HG03342 (cell line): ENCODE measurements around the gene TGM6.

Experiments
- ATAC-seq: cut with Tn5 transposase; IDR thresholded peaks from one replicate; pipeline ENCODE4 v1.9.1; 2021; ENCODE audit warnings: mild to moderate bottlenecking, moderate library complexity; ENCODE audit not compliant: unreplicated experiment

Gene TGM6

DNA sequence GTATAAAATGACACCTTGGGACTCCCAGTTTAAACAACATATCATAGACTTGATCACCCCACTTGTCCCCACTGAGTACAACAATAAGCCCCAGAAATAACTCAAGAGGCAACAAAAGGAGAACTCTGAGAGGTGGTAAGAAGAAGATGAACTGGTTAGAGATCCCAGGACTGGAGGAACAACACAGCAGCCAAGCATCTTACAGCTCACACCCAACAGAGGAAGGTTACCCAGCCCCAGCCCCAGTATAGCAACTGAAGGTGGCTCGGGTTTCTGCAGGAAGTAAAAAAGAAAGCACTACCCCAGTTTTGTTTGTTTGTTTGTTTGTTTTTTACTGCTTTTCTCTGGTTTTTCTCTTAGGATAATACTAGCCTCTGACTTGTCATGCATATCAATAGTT is 17.1 kb upstream of the TGM6 start:
- no peak for ATAC-seq

DNA sequence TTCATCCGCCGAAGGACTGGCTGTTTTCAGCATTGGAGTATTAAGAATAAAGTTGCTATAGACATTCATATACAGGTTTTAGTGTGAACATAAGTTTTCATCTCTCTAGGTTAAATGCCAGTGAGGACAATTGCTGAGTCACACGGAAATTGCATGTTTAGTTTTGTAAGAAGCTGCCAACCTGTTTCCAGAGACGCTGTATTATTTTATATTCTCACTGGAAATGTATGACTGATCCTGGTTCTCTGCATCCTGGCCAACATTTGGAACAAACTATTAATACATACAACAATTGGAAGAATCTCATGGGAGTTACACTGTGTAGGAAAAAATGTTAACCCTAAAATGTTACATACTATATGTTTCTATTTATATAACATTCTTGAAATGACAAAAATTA is 16.7 kb upstream of the TGM6 start:
- no peak for ATAC-seq

DNA sequence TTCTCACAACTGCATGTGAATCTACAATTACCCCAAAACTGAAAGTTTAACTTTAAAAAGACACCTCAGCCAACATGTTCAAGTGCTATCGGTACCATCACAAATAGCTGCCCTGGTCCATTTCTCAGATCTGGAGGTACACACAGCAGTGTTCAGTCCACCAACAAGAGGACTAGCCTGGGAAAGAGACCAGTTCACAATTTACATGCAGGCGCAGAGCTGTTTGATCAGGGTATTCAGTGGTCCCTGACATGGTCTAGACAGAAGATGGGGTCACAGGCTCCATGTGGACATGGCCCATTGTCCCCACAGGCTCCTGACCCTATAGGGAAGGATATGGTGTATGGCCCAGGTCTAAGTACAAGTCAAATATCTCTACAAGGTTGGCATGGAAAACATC is 15.6 kb upstream of the TGM6 start:
- ATAC-seq = no peak

DNA sequence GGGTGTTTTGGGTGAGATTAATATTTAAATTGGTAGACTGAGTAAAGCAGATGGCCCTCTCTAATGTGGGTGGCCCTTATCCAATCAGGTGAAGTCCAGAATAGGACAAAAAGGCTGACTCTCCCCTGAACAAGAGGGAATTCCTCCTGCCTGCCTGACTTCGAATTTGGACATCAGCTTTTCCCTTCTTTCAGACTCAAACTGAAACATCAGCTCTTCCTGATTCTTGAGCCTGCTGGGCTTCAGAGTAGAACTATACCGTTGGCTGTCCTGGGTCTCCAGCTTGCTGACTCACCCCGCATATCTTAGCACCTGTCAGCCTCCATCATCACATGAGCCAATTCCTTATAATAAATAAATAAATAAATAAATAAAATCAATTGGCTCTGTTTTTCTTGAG is 15.0 kb upstream of the TGM6 start:
- ATAC-seq = no peak

DNA sequence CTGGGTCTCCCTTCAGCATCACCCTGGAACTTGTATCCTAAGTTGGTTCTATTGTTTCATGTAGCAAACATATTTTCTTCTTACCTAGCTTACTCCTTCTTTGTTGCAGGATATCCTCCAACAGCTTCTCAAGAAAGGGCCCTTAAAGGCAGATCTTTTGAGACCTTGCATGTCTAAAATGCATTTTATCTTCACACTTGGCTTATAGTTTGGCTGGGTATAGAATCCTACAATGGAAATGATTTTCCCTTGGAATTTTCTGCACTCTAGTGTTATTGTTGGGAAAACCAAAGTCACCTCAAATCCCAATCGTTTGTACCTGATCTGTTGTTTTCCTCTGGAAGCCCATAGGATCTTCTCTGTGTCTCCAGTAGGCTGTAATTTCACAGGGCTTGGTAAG is 12.1 kb upstream of the TGM6 start:
- ATAC-seq = no peak

DNA sequence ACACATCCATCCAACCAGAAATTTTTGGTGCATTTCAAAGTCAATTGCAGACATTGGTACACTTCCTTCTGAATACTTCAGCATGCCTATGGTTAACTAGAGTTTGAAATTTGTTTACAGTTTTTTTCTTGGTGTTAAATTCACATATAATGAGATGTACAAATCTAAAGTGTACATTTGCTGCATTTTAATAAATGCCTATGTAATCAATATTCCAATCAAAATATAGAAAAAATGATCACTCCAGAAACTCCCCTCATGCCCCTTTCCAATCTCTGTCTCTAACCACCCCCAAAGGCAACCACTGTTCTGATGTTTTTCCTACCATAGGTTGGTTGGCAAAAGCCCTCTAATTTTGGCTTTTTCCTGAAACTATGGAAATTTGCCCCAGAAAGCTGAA is 7.6 kb upstream of the TGM6 start:
- ATAC-seq = no peak

DNA sequence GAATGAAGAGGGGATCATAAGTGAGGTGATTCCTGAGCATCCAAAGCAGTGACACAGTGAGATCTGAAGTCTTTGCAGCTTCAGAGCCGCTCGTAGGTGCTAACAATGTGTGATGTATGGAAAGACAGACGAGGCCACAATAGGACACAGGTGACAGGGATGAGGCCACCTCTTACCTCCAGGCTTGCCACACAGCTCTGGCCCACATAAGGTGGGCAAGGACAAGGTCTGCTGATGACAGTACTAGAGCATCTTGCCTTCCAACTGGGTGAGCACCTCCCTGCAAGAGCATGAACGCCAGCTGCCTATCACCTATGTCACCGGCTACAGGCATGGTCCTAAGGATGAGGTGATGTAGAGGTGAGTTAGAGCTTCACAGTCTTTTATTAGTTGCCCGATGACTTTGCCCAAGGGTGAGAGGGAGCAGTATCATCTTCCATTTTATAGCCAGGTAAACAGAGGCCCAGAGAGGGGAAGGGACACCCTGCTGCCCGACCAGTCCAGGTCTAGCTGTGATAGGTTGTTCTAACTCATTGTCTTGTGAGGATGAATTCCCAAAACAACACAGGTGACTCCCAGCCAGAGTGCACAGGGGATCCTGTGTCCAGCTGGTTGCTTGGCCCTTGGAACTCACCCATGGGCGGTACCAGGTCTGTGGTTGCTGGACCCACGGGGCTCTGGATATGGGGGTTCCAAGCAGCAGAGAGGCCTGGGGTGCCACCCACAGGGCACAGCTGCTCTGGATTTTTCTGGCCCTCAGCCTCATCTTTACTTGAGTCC is 6.2 kb upstream of the TGM6 start:
- ATAC-seq = no peak

DNA sequence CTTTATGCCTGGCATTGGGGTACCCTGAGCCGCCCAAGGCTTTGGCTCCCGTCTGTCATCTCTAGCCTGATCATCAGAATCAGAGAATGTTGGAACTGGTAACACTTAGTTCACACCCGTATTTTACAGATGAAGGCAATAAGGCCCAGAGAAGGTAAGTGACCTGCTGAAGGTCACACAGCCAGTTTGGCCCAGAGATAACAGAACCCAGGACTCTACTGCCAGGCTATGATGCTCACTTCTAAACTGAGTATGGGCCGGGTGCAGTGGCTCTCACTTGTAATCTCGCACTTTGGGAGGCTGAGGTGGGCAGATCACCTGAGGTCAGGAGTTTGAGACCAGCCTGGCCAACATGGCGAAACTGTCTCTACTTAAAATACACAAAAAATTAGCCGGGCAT is 1.8 kb upstream of the TGM6 start:
- ATAC-seq = no peak

DNA sequence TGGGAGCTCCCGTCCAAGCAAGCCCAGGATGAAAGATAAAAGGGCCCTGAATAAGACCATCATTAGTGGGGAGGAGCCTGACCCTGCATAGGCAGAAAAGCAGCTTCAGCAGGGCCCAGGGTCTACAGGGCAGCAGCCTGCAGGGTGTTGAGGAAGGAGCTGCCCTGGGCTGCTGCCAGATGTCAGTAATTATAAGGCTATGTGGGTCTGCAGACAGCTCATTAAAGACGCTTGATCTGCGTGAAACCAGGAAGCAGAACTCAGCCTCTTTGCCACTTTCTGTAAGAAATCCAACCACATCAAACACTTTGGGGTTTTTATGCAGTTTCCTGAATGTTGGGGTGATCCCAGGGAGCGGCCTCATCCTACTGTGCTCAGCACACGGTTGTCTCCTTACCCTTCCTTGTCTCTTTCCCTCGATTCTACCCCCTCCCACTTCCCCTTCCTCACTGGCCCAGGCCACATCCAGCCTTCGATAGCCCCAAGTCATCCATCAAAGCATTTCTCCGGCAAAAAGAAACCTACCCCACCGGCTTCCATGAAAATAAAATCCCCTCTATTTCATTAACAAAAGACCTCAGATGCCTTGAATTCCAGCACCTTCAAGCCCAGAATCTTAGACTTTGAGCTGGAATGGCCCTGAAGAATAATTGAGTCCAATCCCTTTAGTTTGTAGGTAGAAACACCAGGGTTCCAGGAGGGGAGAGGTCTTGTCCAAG is 1.0 kb upstream of the TGM6 start:
- no peak for ATAC-seq

DNA sequence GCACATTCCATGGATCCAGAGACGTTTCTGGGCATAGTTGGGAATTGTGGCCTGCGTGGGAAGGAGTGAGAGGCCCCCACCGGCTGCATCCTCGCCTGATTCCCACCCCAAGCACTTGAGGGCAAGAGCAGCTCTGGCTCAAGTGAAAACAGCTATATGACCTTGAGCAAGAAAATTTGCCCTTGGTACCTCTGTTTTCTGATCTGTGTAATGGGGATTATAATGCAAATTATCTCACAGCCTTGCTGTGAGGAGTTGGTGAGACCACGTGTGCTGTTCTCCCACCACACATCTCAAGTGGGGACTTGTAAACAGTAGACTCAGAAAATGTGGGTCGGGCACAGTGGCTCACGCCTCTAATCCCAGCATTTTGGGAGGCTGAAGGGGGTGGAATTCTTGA is 602 bp downstream of the TGM6 start:
- no peak for ATAC-seq

DNA sequence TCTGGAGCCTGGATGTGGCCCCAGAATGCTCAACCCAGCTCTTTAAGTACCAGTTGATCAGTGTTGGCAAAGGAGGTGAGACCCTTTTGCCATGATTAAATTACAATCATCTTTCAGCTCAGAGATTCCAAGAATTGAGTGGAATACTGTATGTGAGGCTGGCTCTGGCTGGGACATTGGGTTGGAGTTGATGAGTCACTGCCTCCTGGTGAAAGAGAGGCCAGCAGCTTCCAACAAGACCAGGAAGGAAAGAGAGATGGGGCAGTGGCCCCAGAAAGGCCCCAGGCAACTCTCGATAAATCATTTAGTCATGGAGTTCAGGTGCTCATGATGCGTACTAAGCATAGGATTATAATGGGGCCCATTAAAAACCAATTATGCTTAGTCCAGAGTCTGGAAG is 2.1 kb downstream of the TGM6 start:
- no peak for ATAC-seq

DNA sequence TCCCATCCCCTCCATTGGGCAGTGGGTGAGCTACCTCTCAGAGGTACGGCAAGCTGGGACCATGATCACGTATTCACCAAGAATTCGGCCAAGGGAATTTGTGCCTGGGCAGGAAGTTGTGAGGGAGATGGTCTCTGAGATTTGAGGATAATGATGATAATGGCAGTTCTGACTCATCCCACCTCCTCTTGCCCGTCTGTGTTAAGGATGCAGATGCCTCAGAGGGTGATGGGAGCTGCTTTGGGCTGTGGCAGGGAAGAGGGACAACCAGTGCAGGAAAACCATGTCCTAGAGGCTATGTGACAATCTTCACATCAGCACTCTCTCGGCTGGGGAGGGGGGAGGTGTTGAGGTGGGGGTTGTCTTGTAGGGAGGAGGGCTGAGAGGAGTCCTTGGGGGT is 4.3 kb downstream of the TGM6 start:
- ATAC-seq = no peak

DNA sequence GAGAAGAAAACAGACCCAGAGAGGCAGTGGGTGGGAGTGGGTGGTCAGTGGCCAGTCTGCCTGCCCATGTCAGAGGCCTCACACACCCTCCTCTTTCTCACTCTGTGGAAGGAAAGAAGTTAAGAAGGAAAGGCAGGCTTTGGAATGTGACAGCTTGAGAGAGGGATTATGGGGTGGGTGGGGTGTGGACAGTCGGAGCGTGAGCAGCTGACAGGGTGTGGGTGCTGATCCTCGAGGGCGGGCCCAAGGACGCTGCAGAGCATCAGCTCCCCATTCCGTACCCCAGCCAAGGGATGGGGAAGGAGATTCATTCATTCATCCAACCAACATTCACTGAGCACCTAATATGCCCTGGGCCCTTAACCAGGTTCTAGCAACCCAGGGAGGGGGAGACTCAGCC is 4.8 kb downstream of the TGM6 start:
- no peak for ATAC-seq

DNA sequence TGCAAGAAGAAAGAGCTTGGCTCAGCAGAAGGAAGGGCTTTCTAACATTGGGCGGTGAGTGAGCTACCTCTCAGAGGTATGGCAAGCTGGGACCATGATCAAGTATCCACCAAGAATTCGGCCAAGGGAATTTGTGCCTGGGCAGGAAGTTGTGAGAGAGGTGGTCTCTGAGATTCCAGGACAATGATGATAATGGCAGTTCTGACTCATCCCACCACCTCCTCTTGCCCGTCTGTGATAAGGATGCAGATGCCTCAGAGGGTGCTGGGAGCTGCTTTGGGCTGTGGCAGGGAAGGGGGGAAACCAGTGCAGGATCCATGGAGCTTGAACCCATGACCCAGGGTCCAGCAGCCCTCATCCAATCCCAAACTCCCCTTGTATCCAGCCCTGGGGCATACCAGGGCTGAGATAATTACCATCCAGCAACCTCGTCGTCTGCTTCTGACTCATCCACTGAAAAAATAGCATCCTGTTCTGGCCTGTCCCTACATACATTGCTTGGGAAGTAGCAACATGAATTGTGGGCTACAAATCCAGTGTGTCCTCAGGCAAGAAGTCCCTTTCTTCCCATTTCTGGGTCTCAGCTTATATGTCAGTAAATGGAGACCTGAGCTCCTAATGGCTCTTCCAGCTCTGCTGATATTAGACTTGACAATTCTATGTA is 5.9 kb downstream of the TGM6 start:
- ATAC-seq = peak; percentile 22

DNA sequence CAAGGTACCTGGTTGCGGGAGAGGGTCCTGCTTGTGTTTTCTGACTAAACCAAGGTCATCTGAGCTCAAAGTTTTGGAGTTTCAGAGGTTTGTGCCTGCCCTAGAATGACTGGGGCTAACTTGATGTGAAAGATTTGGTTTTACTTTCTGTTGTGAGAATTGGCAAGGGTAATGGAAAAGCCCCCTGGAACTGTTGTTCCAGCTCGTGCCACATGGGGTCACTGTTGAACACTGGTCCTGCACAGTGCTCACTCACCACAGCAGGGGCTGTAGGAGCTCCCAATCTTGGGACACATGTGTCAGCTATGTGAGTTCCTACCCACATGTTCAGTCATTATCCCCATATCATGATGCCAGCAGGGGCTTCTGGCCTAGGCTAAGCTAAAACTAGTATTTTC is 6.5 kb downstream of the TGM6 start:
- peak; percentile 68 for ATAC-seq

DNA sequence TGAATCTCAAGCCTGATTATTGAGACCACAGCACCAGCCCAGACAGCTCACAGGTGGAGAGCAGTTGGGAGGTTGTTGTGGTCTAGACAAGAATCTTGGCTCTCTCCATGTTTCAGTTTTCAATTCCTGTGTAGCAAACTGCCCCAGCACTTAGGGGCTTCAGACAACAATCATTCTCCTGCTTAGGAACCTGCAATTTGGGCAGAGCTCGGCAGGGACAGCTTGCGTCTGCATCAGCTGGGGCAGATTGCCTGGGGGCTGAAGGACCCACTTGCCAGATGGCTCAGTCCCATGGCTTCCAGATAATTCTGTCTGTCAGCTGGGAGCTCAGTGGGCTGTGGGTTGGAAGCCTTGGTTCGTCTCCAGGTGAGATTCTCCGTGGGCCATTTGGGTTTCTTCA is 6.9 kb downstream of the TGM6 start:
- peak; percentile 4 for ATAC-seq

DNA sequence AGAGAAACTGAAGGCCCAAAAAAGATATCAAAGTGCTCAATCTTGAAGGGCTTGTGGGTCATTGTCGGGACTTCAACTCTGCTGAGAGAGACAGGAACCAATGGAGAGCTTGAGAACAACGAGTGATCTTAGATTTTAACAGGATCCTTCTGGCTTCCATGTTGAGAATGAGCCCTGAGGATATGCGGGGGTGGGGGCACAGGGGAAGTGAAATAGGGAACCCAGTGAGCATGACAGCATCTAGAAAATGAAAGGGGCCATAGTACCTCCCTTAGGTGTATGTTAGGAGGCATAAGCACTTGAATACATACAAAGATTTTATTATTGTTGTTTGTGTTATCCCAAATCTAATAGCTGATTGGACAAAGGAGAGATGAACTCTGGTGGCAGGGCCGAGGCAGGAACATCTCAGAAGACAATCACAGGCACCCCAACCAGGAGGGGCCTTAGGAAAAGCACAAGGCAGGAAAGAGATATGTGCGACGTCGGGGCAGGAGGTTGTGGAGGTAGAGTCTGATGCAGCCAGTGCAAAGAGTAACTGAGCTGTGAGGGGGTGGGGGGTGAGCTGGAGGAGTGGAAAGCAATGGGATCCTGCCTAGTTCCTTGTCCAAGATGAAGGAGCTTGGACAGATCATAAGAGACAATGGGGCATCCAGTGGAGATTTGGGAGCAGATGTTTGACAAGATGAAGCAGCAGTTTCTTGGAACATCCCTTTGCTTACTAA is 10.4 kb downstream of the TGM6 start:
- no peak for ATAC-seq

DNA sequence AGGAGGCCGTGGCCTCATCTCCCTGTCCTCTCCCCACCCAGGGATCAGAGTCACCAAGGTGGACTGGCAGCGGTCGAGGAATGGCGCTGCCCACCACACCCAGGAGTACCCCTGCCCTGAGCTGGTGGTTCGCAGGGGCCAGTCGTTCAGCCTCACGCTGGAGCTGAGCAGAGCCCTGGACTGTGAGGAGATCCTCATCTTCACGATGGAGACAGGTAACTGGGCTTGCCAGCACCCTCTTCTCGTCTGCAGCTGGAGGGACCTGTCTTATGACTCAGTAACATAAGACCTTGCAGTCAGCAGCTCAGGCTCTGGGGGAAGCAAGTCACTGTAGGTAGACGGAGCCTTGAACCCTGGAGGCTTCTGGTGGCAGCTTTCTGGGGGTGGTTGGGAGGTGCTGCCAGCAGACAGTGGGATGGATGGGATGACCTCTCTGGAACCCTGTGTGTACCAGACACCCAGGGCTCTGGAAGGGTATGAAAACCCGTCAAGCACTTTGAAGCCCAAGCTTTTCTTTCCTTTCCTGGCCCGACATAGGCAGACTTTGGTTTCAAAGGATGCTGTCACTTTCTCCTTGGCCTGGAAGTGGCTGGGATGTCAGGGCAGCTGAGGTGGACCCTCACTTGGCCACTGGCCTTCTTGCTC is 13.8 kb downstream of the TGM6 start:
- ATAC-seq = no peak

DNA sequence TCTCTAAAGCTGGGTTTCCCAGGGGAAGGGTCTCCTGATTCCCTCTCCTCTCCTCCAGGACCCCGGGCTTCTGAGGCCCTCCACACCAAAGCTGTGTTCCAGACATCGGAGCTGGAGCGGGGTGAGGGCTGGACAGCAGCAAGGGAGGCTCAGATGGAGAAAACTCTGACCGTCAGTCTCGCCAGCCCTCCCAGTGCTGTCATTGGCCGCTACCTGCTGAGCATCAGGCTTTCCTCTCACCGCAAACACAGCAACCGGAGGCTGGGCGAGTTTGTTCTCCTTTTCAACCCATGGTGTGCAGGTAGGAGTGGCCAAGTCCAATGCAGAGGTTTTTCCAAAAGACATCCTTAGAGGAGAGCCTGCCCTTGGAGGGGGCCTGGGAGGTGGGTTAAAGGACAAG is 14.4 kb downstream of the TGM6 start:
- no peak for ATAC-seq

DNA sequence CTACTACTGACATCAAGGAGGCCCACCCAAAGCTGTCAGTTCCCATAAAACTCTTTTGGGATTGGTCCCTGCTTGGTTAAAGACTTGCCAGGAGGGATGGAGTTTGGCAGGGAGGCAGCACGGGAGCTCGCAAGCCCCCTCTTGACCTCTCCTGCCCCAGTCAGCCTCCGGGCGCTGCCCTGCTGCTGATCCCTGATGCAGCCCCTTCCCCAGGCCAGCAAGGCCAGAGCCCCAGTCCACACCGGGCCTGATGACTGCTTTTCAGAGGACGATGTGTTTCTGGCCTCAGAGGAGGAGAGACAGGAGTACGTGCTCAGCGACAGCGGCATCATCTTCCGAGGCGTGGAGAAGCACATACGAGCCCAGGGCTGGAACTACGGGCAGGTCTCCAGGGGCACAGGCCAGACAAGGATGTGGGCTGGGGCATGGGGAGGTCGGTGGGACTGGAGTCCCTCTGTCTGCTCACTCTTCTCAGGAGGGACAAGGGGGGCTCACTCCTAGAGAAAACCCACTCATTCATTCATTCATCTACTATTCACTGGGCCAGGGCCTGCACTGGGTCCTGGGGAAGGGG is 15.6 kb downstream of the TGM6 start:
- ATAC-seq = no peak

DNA sequence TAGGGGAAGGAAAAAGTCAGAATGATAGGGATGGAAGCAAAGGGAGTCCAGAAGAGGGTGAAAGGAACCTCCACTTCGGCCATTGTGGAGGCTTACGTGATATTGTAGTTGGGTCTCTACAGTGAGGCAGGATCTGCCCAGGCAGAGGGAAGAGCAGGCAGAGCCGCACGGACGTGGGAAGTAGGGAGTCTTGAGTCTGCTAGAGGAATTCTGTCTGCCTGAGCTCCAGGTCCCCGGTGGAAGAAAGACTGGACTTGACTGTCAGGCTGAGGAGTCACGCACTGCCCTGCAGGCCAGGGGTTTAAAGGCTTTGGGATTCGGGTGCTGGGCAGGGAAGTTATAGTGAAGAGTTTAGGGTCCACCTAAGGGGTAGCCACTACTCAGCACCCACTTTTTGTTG is 16.4 kb downstream of the TGM6 start:
- ATAC-seq = no peak
